Epidermal melanocyte (primary cell): ENCODE results near the gene PATZ1.
"Not testable (repeated sequence)": the region's sequence is repeated elsewhere in the genome, so short reads cannot be mapped to it uniquely, and the experiment has no call there.

Source experiments
- DNase-seq: peaks from one replicate; pipeline ENCODE4 v3.0.0; 2011; ENCODE audit warnings: low spot score; ENCODE audit not compliant: insufficient read length

Gene PATZ1

DNA sequence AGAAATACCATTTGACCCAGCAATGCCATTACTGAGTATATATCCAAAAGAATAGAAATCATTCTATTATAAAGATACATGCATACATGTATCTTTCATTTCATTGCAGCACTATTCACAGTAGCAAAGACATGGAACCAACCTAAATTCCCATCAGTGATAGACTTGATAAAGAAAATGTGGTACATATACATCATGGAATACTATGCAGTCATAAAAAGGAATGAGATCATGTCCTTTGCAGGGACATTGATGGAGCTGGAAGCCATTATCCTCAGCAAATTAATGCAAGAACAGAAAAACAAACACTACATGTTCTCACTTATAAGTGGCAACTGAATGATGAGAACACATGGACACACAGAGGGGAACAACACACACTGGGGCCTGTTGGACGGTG is 31.9 kb downstream of the PATZ1 start:
- DNase-seq: not testable (repeated sequence)

DNA sequence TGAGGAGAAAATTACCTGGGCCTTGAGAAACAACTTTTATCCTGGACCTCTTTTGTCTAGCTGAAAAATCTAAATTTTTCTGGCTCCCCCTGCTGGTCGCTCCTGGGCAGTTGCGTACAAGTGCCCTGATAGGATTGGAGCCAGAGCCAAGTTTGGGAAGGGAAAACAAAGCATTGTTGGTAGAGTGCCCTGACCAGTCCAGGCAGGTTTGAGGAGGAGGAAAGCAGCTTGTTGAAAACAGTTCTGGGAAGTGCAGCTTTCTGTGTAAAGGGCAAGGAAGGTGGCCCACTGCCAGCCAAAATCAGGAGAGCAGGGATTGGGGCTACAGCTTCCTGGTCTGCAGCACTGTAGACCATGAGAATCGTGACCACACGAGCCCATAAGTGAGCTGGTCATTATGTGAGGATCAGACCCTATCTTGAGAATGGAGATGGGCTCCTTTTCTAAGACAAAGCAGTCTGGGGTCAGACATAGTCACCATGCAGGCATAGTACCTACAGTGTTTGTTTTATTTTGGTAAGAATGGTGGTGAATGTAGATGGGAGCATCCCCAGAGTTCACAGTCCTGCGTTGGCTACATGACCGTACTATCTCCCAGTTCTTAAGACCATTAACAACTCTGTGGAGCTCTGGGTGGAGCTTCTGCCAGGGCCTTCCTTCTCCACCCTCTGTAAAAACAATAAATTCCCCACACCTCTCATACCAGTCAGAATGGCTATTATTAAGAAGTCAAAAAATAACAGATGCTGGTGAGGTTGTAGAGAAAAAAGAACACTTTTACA is 32.6 kb downstream of the PATZ1 start:
- peak; percentile 70 for DNase-seq

DNA sequence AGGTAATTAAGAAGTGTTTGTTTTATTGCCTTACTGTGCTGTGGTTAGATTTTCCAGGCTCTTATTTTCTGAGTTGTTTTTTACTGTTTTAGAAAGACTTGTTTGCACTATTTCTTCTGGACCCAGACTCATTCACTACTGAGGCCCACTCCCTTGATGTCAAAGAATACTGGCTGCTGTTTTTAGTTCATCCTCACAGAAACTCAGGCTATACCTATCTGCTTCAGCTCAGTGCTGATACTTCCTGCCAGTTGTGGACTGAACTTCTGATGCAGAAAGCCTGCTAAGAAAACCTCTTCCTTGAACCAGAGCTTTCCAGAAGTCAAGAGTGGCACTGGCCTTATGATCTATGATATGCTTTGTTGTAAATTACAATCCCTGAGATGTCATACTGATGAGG is 38.0 kb downstream of the PATZ1 start:
- DNase-seq: no peak

DNA sequence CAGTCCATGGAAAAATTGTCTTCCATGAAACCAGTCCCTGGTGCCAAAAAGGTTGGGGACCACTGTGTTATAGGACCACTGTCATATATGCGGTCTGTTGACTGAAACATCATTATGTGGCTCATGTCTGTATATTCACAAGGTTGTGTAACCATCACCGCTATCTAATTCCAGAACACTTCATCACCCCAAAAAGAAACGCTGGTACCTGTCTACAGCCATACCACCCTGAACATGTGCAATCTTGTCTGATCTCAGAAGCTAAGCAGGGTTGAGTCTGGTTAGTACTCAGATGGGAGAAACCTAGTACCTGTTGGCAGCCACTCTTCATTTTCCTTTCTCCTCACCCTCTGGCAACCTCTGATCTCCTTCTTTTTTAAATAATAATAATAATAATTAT is 41.0 kb downstream of the PATZ1 start:
- DNase-seq: no peak

DNA sequence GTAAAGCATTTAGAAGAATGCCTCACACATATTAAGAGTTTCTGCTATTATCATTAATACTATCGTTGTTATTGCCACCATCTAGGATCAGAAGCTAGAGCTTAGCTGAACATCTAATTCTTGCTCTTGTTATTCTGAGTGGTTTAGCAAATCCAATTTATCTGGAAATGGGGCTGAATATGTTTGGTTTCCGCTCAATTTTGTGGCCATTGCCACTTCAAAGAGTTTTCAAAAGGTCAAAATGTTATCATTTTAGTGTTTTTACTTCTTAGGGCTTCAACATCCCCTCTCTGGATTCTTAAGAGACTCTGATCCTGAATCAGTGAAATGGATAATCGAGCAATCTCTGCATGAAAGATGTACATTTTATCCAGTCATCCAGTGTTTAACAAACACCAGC is 43.6 kb downstream of the PATZ1 start:
- no peak for DNase-seq

DNA sequence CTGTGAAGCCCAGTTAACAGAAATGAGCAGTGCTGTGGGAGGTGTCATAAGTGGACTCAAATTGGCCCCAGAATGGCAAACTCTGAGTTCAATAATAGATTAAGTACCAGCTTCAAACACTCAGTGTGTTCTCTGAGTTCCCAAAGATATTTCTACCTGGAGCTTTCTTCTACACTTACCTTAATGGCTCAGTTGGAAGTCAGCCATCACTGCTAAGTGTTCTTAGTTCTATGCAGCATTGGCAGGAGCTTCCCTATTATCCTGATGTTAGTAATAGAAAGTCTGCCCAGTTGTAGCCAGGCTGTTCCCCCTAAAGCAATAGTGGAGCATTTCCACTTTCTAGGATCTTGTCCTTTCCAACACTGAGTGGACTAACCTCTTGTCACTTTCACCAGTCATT is 44.1 kb downstream of the PATZ1 start:
- DNase-seq: no peak

DNA sequence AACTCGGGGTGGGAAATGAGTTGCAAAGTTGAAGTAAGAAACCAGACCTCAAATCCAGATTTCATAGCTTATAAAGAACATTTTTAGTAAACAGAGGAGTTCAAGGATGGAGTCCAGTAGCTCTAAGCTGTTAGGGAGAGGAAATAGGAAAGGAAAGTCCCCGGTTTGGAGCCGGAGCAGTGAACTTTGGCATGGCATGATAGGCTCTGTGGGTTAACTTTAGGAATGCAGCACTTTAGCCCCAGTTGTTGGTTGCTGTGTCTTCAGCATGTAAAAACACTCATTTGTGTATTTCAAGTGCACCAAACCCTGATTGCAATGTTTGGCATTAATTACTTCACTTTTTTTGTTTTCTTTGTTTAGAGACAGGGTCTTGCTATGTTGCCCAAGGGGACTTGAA is 45.2 kb downstream of the PATZ1 start:
- no peak for DNase-seq

DNA sequence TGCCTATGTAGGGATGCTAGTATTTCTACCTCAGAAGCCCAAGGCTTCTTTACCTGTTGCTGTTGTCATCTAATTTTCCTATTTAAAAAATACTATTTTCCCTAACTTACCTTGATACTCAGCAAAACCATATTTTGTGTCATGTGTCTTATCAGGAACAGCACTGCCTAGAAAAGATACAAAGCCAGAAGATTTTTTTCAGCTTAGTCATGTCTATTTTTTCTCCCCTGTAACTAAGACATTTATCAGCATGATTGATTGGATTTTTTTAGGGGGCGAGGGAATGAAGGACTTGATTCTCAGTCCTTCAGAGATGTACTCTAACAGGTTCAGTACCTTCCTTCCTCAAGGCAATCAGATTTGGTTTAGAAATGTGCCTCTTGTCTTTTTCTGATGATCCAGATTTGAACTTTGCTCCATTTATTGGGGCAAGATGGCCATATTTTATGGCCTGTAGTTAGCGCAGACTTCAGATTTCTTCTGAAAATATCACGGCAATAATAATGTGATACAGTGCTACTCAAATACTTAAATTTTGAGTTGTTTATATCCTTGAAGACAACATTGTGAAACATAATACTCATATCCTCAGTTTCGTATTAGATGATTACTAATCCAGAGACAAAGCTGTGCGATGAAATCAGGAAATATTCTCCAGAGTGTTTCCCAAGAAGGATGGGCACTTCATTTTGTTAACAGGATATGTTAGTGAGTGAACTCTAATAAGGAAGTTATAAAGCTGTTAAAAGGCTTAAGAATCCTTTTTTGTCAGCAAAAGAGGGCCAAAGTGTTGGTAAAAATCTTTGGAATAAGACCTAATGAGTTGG is 50.1 kb downstream of the PATZ1 start:
- DNase-seq: no peak

DNA sequence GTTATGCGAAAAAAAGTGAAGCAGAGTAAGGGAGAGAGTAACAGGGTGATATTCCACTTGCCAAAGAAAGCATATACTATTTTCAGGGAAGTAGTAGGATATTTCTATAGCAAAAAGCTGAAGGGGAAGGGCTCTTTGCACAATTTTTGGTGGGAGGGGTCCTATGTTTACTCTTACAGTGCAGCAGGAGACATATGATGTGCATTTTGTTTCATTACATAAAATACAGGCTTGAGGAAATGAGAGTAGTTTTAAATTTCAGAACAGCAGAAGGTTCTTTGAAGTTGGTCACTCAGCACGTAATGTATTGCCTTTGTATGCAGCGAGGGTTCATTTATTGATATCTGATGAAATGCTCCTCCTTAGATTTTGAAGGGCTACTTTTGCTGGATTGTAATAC is 50.8 kb downstream of the PATZ1 start:
- no peak for DNase-seq

DNA sequence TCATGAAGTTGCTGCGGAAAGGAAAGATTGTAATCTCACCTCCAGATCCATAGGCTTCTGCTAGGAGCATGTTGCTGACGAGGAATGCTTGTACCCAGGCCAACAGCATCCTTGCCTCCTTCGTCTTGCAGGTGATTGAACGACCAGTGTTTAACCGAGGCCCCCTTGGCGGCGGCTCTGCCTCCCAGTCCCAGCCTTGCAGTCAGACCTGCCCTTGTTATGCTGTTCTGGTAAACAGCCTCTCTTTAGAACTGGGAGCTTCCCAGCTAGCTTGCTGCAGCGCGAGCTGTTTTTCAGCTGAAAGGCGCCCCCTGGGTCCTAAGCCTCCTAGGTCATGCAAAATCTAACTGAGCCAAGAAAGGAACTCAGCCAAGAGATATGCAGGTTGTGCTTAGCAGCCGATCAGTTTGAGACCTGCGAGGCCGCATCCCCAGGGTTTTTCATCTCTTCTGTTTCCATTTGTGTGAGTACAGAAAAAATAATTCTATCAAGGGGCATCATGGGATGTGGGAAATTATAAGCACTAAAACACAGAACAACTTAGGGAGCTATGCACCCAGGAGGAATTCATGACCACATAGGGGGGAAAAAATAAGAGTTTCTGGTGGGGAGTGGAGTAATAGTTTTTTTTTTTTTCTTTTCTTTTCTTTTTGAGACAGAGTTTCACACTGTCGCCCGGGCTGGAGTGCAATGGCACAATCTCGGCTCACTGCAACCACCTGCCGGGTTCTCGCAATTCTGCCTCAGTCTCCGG is 53.7 kb downstream of the PATZ1 start, which contains the start of gene PIK3IP1:
Gene PIK3IP1 (minus strand): TSS at position 253 of the 754 bp plus-strand sequence. CDS start 144 bp downstream, at position 109.
- DNase-seq: peak; percentile 87

DNA sequence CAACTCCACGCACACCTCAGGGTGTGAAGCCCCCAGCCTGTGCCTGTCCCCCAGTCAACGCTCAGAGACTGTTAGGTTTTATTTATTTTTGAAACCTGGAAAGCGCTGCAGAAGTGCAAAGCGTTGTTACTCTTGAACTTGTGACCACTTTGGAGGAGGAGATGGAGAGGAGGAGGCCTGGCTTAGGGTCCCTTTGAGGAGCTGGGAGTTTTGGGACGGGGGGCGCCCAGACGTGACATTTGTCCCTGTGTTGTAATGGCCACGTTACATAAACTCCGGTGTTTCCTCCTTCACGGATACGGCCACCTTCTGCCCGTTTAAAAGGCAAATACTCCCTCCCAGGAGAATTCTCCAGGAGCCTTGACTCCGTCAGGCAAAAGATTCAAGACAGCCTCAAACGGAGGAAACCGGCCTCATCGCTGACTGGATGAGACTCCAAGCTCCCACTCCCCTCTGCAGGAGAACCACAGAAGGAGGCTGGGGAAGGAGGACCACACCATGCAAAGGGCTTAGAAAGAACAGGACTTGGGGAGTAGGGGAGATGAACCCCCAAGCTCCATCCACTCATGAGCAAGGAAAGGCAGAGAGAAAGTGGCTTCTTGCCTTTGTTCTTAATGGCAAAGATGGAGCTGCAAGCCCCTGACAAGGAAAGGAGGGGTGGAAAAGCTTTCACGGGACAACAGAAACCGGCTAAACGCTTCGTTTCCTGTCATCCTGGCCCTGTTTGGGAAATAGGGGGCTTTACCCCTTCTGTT is 54.5 kb downstream of the PATZ1 start:
- no peak for DNase-seq

DNA sequence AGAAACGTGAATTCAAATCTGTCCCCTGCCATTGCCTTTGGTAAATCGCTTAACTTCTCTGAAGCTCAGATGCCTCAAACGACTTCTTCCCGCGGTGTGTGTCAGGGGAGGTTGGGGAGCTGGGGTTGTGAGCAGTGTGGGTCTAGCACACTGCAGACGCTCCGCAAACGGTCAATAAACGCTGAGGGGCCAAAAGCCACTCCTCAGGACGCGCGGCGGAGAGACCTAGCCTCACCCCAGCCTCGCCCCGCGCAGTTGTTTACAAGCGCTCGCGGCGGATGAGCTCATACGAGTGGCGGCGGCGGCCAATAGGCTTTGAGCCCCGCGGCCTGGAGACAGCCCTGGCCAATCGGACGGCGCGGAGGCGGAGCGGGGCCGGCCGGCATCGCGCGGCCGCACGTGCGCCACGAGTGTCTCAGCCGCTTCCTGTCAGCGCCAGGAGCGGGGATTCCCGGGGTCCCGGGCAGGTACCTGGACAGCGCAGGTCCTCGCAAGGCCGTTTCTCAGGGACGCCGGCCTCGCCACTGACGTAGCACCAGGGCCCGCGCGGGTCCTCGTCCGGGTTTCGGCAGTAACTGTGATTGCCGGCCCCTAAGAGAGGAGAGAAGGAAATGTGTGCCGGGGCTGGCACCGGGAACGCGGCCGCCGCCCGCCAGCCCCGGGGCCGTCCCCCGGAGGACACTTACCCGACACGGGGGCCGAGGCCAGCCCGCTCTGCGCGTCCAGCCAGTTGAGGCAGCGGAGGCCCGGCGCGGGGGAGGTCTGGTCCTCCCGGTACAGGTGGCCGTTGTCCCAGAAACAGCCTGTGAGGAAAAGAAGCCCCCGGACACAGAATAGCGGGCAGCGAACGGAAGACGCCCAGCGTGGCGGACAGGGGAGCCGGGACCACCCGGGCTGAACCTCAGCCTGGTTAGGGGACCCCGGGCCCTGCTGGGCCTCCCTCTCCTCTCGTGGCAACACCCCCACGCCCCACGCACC is 55.4 kb downstream of the PATZ1 start:
- peak; percentile 95 for DNase-seq

DNA sequence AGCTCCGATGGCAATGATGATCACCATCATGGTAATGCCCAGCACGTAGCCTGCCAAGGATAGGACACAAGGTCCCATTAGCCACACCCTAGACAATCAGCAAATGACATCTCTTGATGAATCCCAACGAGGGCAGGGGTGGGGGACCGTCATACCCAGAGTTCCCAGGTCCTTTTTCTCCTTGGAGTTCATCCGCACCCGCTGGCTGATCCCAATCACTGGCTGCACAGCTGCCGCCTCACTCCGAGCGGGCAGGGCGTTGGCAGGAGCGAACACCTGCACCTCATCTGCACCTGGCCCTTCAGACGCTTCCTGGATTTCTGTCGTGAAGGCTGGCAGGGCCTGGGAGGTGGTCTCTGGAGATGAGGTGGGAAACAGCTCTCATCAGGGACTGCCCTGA is 56.8 kb downstream of the PATZ1 start:
- DNase-seq: no peak

DNA sequence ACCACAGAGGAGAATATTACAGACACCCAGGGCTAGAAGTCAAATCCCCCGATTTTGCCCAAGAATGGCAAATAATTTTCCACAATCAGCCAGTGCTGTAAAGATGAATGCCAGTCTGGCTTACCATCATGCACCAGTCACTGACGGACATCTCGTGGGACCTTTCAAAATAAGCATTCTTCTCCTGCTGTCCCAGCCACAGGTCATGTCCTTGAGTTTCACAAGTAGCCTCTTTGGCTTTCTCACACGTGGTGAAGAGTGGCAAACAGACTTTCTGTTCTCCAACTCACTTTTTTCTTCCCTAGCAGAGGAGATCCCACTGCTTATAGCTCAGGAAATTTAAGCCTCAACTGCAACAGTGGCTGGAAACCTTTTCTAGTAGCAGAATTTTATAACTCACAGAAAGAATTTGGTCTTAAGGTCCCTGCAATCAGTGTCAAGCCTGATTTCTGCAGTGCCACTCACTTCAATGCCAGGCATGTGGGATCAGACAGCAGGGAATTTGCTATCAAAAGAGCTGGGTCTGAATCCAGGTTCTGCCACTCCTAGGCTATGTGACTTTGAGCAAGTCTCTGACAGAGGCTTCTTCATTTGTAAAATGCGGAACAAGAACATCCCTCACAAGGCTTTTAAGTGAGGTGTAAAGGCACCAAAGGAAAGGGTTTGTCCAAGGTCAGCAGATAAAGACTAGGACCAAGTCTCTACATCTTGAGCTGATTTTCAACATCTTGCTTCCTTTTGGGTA is 57.5 kb downstream of the PATZ1 start:
- no peak for DNase-seq

DNA sequence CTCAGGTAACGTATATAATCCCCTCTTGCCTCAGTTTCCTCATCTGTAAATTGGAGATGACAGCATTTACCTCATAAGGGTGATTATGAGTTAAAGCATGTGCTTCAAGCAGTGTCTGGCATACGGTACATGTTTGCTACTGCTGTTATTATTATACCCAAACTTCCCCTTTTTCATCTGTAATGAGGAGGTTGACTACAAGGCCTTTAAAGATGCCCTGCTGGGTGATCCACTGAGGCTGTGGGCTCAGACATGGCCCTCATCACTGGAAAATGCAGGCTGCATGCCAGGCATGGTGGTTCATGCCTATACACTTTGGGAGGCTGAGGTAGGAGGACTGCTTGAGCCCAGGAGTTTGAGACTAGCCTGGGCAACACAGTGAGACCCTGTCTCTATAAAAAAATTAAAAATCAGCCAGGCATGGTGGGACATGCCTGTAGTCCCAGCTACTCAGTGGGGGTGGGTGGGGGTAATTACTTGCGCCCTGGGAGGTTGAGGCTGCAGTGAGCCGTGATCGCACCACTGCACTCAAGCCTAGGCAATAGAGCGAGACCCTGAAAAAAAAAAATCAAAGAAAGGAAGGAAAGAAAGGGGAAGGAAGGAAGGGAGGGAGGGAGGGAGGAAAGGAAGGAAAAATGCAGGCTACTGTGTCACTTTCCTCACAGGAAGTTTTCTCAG is 58.2 kb downstream of the PATZ1 start:
- no peak for DNase-seq

DNA sequence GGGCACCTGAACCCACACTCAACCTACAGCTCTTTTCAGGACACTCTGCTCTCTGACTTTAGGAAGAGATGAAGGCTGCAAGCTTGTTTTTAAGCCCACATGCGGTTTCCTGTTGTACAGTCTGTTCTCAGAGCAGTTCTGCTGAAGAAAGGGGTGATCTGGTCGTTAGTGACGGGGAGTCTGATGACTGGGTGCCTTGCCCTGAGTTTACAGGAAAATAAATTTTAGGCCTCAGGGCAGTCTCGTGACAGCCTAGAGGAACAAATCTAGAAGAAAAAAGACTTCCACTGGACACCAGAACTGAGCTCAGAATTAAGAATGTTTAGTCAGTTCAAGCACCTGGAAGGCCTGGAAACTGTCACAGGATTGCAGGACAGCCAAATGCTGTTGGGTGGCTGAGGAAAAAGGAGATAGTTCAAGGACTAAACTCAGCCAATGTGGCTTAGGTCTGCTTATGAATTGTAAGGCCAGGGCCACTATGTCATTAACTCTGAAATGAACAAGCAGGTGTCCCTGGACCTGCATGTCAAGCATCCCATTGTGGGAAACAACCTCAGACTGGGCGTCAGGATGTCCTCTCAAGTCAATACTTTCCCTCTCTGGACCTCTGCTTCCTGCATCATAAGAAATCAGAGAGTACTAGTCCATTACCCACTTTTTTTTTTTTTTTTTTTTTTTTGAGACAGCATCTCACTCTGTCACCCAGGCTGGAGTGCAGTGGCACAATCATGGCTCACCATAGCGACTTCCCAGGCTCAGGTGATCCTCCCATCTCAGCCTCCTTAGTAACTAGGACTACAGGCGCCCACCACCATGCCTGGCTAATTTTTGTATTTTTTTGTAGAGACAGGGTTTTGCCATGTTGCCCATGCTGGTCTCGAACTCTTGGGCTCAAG is 59.5 kb downstream of the PATZ1 start:
- no peak for DNase-seq

DNA sequence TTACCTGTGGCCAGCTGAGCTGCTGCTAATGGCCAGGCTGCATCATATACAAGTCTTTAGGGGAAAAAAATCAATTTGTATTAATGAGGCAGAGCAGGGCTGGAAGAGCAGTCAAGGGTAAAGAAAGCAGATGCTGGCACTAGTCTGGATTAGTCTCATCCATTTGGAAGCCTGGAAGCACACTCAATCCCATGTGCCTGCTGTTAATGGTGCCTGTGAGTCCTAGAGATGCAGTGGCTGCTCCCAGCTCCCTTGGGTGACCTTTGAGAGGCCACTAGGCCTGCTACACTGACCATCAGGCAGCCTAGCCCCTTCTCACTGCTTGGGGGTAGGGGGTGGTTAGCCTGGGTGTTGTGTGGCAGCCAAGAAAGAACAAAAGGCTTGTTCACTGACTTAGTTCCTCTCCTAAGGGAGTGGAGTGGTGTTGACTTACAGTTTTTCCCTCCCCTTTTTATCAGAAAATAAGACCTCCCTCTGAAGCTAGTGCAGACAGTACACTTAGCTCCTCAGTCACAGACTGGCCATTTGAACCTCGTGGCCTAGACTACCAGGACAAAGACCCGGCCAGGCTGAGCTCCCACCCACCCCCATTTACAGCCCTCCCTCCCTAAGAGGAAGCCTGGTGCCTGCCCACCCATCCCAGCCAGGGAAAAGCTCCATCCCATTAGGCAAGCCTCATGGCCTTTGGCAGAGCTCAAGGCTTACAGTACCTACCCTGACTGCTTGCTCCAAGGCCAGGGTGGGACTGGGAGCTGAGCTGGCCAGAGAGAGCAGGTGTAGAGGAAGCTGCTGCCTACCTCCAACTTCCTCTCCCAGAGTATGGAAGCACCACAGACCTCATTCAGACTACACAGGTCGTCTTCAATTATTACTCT is 61.6 kb downstream of the PATZ1 start:
- no peak for DNase-seq
